ENCODE results near the gene PIP5K1C. TPM values are rescaled to one million over a fixed set of nuclear protein-coding genes. Genes with fewer than 3 reads are reported as not detected.

The PIP5K1C gene, protein sequence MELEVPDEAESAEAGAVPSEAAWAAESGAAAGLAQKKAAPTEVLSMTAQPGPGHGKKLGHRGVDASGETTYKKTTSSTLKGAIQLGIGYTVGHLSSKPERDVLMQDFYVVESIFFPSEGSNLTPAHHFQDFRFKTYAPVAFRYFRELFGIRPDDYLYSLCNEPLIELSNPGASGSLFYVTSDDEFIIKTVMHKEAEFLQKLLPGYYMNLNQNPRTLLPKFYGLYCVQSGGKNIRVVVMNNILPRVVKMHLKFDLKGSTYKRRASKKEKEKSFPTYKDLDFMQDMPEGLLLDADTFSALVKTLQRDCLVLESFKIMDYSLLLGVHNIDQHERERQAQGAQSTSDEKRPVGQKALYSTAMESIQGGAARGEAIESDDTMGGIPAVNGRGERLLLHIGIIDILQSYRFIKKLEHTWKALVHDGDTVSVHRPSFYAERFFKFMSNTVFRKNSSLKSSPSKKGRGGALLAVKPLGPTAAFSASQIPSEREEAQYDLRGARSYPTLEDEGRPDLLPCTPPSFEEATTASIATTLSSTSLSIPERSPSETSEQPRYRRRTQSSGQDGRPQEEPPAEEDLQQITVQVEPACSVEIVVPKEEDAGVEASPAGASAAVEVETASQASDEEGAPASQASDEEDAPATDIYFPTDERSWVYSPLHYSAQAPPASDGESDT
- 29.0 and 34.7 TPM in 2 replicates for total RNA-seq (2013; cell fraction: nucleolus; rRNA removed)
- 4.5 and 6.0 TPM in 2 replicates for total RNA-seq (2014; rRNA removed)
- total RNA-seq (2014; rRNA removed; fragmentation: Illumina TruSeq; extraction: Trizol) = 2.2 TPM in 2 replicates
- total RNA-seq (2021) = 19.0 and 19.6 TPM in 2 replicates
- 3.4 TPM for polyA plus RNA-seq (2011; ENCODE audit: low read depth)
- polyA plus RNA-seq (2011; rRNA removed) = 0.84 and 2.3 TPM in 2 replicates
- 3.4 and 3.6 TPM in 2 replicates for polyA plus RNA-seq (2011; cell fraction: cytosol; rRNA removed)
- polyA plus RNA-seq (2011; cell fraction: nucleus; rRNA removed) = 11.7 and 16.6 TPM in 2 replicates
- polyA plus RNA-seq (2012) = 12.8 and 13.0 TPM in 2 replicates
- 2.4 and 4.6 TPM in 2 replicates for polyA plus RNA-seq (2014; fragmentation: Illumina TruSeq; extraction: Trizol)
- under 1 TPM; 0.39 to 0.46 TPM for polyA plus RNA-seq (2014; fragmentation: Nextera tagmentation; extraction: Ambion mirVana)
- polyA plus RNA-seq (2014; rRNA removed) = 9.3 and 12.6 TPM in 2 replicates
- polyA plus RNA-seq (2016; fragmentation: Nextera tagmentation; extraction: Ambion mirVana) = 10 to 100 TPM in 1 of 2 experiments, 1 to 10 TPM in 1; 7.8 to 10.3 TPM
- polyA minus RNA-seq (2011; rRNA and poly(A)+ RNA removed) = 9.1 and 10.3 TPM in 2 replicates
- 7.8 and 10.0 TPM in 2 replicates for polyA minus RNA-seq (2011; cell fraction: cytosol; rRNA and poly(A)+ RNA removed)
- polyA minus RNA-seq (2011; cell fraction: nucleus; rRNA and poly(A)+ RNA removed) = 4.5 and 9.2 TPM in 2 replicates
- percentile 53 among the genes with signal in this experiment for Bru-seq, nascent RNA
- BruChase-seq, experiment 1, labeled RNA remaining after a 6-hour chase = percentile 76 among the genes with signal in this experiment
- percentile 66 among the genes with signal in this experiment for BruChase-seq, experiment 2, labeled RNA remaining after a 2-hour chase
- long read RNA-seq, experiment 1, partial matches to known transcripts = 0 of 3 reads
- long read RNA-seq, experiment 1, other reads (novel, unspliced or antisense) = 2 of 3 reads
- long read RNA-seq, experiment 2 = 0 reads

DNA sequence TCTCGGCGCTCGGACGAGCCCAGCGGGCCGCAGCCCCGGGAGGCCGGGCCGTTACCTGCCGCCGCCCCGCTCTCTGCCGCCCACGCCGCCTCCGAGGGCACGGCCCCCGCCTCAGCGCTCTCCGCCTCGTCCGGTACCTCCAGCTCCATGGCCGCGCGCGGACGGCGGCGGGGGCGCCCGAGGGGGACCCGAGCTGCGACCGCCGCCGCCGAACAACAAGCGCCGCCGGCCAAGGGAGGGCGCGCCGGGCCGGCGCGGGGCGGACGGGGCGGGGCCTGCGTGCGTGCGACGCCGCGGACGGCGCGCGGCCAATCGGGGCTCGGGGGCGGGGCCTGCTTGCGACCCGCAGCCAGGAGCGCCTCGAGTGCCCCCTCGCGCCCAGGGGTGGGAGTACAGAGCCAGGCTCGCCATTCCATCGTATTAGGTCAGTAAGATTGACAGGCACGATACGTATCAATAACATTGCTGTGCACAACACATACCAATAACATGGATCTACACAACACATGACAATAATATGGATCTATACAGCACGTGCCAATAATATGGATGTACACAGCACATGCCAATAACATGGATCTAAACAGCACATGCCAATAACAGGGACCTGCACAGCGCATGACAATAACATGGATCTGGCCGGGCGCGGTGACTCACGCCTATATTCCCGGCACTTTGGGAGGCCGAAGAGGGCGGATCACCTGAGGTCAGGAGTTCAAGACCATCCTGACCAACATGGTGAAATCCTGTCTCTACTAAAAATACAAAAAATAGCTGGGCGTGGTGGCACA lies at the start of gene PIP5K1C:
PIP5K1C (minus strand) TSS at position 227 of the 791 bp plus-strand sequence; CDS start at position 149, 78 bp downstream.
- H3K9me3 ChIP-seq (replicated peaks; ENCODE audit: control insufficient read depth, insufficient read depth, low read length) = no peaks in the 10 kb centered on the region
- no peaks in the 10 kb centered on the region; the same call in 1 of the 2 replicates for H3K4me1 ChIP-seq (ENCODE audit: control insufficient read depth, insufficient read depth, low read length)
- peak within 1 kb of the TSS; percentile 89 for H3K4me2 ChIP-seq (ENCODE audit: control insufficient read depth, insufficient read depth)
- ATAC-seq (peak; percentile 85), FAIRE-seq (peak; percentile 83), DNase-seq (ENCODE audit: low read depth, low spot score) (peak; percentile 47)
- H2AFZ ChIP-seq (ENCODE audit: control insufficient read depth, low read depth, low read length) = peak within 1 kb of the TSS; percentile 55
- 5% methylated on average over 40 of the region's 82 CpGs for WGBS (ENCODE audit: insufficient coverage, insufficient replicate concordance, low lambda C conversion rate, missing lambda C conversion rate)
- ChIA-PET POLR2A (no interaction called here), RAD21 (ENCODE audit: unreplicated experiment) (interaction anchor here (1.4 to 1.6 kb wide), 2 partner anchors 11 to 27 kb away, joined by 3 to 5 read pairs; no protein-coding TSS in a partner anchor), SMC1A (ENCODE audit: uncharacterized antibody, unreplicated experiment) (interaction anchor here (1.5 to 1.6 kb wide), 2 partner anchors 10 to 12 kb away, joined by 4 to 5 read pairs; no protein-coding TSS in a partner anchor), CTCF (interaction anchor here (0.6 to 3.8 kb wide), 9 partner anchors 10 to 145 kb away, joined by 3 to 22 read pairs (median 3); partner anchors contain the start of gene MRPL54)
- no peaks in the 10 kb centered on the region for H3K27me3 ChIP-seq (replicated peaks in 1 of 2; ENCODE audit: control insufficient read depth in 2 of 2, insufficient read depth in 2 of 2, low read length in 1 of 2)
- peak within 1 kb of the TSS; percentile 80 for H3K9ac ChIP-seq (ENCODE audit: control insufficient read depth, insufficient read depth, low read length)
- BruUV-seq (replicated peaks) = no TSS peak
- peak within 1 kb of the TSS; percentile 88 for H3K4me3 ChIP-seq
- H4K20me1 ChIP-seq (ENCODE audit: control insufficient read depth, insufficient read depth) = no peaks in the 10 kb centered on the region
- peaks cover 30% of the 10 kb centered on the region for H3K79me2 ChIP-seq (ENCODE audit: control insufficient read depth, insufficient read depth, low read length)
- intact Hi-C loops (cut with micrococcal nuclease; ENCODE audit: unreplicated experiment) (no loop called here), in situ Hi-C loops (cut with MboI) (loop anchor here (5.0 kb wide), 1 partner anchor 38 kb away; no protein-coding TSS in a partner anchor)
- H3K36me3 ChIP-seq (ENCODE audit: control insufficient read depth in 2 of 2, insufficient read depth in 2 of 2, low read length in 1 of 2) = no peaks in the 10 kb centered on the region
- H3K27ac ChIP-seq (ENCODE audit: control insufficient read depth, insufficient read depth) = peak within 1 kb of the TSS; percentile 69
- TF ChIP-seq, protein P1, sequence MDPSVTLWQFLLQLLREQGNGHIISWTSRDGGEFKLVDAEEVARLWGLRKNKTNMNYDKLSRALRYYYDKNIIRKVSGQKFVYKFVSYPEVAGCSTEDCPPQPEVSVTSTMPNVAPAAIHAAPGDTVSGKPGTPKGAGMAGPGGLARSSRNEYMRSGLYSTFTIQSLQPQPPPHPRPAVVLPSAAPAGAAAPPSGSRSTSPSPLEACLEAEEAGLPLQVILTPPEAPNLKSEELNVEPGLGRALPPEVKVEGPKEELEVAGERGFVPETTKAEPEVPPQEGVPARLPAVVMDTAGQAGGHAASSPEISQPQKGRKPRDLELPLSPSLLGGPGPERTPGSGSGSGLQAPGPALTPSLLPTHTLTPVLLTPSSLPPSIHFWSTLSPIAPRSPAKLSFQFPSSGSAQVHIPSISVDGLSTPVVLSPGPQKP (IDR thresholded peaks at IDR 0.05; ENCODE audit: low read depth, low read length) = no peak
- peak; percentile 47; the same call in 1 of the 2 replicates for TF ChIP-seq POLR2A (IDR thresholded peaks at IDR 0.05; ENCODE audit: low read depth, low read length)
- TF ChIP-seq MEF2A (IDR thresholded peaks at IDR 0.05; ENCODE audit: insufficient read depth, low read depth, low read length) = no peak
- TF ChIP-seq RFX5 (IDR thresholded peaks at IDR 0.05; ENCODE audit: low read depth, low read length) = no peak
- no peak for TF ChIP-seq SPI1 (IDR thresholded peaks at IDR 0.05; ENCODE audit: borderline replicate concordance, insufficient read depth, low read depth, low read length)
- TF ChIP-seq, protein P2, sequence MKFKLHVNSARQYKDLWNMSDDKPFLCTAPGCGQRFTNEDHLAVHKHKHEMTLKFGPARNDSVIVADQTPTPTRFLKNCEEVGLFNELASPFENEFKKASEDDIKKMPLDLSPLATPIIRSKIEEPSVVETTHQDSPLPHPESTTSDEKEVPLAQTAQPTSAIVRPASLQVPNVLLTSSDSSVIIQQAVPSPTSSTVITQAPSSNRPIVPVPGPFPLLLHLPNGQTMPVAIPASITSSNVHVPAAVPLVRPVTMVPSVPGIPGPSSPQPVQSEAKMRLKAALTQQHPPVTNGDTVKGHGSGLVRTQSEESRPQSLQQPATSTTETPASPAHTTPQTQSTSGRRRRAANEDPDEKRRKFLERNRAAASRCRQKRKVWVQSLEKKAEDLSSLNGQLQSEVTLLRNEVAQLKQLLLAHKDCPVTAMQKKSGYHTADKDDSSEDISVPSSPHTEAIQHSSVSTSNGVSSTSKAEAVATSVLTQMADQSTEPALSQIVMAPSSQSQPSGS (IDR thresholded peaks at IDR 0.05; ENCODE audit: low read length) = no peak
- TF ChIP-seq ESRRA (IDR thresholded peaks at IDR 0.05; ENCODE audit: low read length) = no peak
- TF ChIP-seq SMARCA5 (IDR thresholded peaks at IDR 0.05) = peak; percentile 91
- no peak for TF ChIP-seq ZNF384 (IDR thresholded peaks at IDR 0.05; ENCODE audit: borderline replicate concordance, low read depth, low read length)
- TF ChIP-seq, protein P3, sequence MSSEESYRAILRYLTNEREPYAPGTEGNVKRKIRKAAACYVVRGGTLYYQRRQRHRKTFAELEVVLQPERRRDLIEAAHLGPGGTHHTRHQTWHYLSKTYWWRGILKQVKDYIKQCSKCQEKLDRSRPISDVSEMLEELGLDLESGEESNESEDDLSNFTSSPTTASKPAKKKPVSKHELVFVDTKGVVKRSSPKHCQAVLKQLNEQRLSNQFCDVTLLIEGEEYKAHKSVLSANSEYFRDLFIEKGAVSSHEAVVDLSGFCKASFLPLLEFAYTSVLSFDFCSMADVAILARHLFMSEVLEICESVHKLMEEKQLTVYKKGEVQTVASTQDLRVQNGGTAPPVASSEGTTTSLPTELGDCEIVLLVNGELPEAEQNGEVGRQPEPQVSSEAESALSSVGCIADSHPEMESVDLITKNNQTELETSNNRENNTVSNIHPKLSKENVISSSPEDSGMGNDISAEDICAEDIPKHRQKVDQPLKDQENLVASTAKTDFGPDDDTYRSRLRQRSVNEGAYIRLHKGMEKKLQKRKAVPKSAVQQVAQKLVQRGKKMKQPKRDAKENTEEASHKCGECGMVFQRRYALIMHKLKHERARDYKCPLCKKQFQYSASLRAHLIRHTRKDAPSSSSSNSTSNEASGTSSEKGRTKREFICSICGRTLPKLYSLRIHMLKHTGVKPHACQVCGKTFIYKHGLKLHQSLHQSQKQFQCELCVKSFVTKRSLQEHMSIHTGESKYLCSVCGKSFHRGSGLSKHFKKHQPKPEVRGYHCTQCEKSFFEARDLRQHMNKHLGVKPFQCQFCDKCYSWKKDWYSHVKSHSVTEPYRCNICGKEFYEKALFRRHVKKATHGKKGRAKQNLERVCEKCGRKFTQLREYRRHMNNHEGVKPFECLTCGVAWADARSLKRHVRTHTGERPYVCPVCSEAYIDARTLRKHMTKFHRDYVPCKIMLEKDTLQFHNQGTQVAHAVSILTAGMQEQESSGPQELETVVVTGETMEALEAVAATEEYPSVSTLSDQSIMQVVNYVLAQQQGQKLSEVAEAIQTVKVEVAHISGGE (CRISPR knock-in tag; IDR thresholded peaks at IDR 0.05) = no peak
